Skin epidermis (tissue), 12 donors: Measurements from ENCODE around the gene GORAB.

ENCODE experiments used
- H3K27ac ChIP-seq, 21 experiments: fragments of 200-600 bp; sonication (generic) in 11 of 21; one replicate each; pipeline ENCODE4 v1.5.0; 2020; ENCODE audit warnings: mild to moderate bottlenecking in 3 of 21, inconsistent platforms in 2 of 21, moderate library complexity in 2 of 21
- H3K4me3 ChIP-seq, 7 experiments: fragments of 200-600 bp; sonication (generic) in 2 of 7; one replicate each; pipeline ENCODE4 v1.5.0; 2020; ENCODE audit warnings: inconsistent platforms in 2 of 7, mild to moderate bottlenecking in 2 of 7, moderate library complexity in 1 of 7

The GORAB gene

DNA sequence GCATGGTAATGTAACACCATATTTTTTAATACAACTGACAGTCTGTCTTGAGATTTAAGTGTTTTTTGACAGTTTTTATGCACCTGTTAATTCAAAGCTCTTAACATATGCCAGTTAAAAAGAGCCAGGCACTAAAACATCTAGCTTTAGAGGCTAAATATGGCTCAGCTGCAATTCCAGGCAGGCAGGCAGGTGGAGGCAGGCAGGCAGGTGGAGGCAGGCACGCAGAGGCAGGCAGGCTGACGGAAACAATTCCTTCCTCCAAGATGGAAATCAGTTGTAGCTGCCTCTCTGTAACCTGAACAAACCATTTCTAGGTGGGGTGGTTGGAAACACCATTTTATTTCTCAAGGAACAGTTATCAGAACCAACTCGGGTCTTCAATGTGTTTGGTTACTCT lies 51.2 kb downstream of the GORAB start:
- H3K27ac ChIP-seq: no peak overlapping the region
- no peak overlapping the region for H3K4me3 ChIP-seq

DNA sequence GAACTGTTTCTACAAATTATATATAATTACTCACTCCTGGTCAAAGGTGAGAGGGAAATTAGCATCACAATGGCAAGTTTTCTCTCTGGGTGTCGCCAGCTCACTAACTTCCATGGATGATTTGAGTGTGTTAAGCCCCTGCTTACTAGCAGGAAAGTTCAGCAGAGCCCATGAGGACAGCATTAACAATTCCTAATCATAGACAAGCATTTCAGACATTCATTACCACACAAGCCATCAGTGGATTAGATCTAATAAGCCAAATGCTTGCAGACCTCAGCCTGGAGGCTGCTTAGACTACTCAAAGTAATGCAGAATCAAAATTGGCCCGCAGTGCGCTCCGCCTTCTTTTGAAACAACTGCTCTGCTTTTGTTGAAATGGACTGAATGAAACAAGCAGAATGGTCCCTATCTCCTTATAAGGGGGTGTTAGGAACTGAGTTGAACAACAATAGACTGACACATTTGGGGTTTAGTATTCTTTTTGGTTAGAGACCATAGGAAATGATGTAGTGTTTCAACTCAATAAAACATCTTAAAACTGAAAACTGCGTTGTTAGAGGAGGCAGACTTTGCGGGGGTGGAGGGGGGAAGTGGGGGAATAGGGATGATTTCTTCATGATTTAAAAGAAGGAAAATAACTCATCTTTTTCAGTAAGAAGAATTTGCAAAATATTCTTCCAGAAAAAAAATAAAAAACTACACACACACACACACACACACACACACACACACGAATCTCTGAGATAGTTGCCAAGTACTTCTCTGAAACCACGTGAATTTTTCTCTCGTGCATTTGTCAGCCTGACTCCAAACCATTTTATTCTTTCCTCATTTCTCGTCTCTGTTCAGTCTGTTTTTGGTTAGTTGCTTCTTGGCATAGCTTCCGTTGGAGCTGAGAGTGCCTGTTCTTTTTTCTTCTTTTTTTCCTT lies 54.6 kb downstream of the GORAB start:
- no peak overlapping the region for H3K4me3 ChIP-seq
- peak overlapping the region in 19 of 21 experiments; percentile 16 to 90 (median 65) for H3K27ac ChIP-seq

DNA sequence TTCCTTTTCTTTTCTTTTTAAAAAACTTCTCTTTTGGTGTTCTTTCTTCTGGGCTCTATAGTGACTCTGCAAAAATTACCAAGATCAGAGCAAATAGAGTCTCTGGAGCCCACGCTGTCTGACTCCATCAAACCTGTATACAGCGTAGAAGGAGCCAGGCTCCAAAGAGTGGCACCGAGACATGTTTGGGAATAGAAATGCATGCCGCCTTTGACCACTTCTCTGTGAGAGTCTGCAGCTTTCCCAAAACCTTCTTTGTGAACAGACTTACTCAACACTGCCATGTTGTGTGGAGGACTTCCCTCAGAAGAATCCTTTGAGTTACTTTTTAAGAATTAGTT lies 55.3 kb downstream of the GORAB start:
- H3K27ac ChIP-seq: peak overlapping the region in 19 of 21 experiments; percentile 16 to 90 (median 68)
- no peak overlapping the region for H3K4me3 ChIP-seq

DNA sequence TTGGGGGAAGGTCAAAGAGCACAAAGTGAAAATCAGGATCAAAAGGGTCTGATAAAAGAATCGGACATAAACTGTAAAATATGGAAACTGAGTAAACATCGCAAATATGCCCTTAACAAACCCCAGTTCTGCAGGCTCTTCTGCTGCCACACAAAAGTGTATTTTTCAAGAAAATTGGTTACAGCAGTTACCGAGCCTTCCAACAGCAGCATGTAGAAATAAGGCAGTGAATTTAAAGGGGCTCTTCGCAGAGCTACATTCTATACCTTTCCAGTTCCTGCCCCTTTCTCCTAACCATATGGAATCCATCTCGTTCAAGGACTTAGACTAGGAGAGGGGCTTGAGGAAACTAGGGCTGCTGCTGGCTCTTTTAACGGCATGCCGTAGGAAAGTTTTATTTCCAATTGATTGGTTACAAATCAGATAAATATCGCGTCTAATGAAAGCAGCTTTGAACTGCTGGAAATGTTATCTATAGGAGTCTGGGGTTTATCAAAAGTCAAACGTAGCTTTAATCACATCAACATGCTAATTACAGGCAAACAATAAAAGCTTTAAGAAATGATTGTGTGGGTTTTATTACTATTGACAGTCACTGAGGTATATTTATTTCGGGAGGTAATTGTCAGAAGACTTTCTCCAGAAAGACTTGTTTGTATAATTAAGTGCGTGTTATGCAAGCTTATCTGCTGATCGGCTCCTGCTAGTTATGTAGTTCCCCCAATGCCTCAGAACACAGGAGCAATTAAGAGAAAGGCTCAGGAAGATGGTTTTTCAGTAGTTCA lies 59.1 kb downstream of the GORAB start:
- Histone ChIP-seq H3K4me3 (no peak overlapping the region), H3K27ac (peak overlapping the region in 18 of 21 experiments; percentile 6 to 90 (median 74))

DNA sequence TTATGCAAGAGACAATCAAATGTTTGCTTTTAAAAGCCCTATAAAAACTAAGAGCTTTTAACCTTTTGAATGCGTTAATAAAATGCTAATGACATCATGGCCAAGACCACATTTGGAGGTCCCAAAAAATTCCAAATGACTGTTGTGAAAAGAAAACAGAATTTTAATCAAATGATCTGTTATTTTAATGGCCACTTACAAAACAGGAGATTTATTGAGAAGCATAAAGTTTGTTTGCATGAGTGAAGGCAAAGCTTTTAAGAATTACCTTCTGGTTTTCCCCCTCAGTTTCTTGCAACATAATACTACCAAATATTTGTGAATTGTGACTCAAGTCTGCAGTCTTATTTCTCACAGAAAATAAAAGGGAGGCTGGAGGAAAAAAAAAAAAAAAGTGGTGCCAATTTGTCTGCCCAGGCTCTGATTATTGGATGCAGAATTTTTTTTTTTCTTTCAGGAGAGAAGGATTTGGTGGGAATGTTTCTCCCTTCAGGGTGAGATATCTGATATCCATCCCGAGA lies 60.7 kb downstream of the GORAB start:
- H3K27ac ChIP-seq: peak overlapping the region in 14 of 21 experiments; percentile 40 to 90 (median 74)
- no peak overlapping the region for H3K4me3 ChIP-seq

DNA sequence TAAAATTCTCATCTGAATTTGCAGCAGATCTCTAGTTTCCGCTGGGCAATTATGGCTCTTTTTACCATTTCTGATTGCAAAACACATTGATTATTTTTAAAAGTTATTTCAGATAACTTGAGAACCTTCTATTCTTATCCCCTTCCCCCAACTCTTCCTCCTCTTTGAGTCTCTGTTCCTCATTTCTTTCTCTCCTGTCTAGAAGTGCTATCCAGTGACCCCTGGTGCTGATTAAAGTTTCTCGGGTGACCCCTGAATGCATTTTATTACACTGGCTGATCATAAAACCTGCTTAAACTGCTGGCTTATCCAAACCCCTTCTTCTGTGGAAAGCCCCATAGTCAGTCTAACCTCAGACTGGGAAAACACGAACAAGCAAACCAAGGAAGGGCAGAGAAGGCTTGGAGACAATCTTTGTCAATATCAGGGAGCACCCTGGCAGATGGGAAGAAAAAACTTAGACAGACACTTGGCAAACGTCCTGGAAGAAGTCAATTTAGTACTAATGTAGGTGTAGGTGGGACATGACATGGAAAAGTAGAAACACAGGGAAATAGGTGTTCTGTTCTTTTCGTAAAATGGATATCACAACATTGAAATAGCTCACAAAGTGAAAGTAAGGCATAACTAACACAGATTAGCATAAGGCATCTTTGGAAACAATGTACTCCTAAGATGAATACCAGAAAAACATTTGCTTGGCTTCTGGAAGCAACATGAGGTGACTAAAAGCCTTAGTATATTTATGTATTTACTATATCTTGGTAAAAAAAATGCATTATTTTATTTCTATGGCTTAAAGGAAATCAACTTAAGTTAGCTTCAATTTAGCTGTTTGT lies 61.4 kb downstream of the GORAB start:
- no peak overlapping the region for H3K4me3 ChIP-seq
- peak overlapping the region in 18 of 21 experiments; percentile 24 to 90 (median 66) for H3K27ac ChIP-seq

DNA sequence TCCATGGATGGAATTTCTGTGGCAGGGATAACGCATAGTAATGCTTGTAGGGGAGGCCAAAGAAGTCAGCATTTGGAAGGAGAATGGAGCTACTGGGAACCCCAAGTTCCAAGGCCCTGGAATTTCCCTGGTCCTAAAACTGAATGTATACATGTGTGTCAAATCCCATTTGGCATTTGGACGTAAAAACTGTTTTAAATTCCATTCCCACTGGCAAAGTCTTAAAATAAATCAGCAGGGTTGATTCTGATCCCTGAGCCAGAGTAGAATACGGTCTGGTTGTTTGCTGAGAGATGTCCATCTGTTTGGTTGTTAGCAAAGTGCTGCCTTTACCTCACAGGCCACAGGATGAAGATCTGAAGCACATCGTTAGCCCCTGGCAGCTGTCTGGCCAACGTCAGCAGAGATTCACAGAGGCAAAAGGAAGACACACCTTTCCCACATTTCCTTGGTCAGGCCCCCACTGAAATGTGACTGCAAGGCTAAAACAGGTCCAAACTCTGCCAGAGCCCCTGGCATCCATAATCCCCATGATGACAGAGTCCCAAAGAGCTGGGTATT lies 62.2 kb downstream of the GORAB start:
- H3K27ac ChIP-seq: peak overlapping the region in 19 of 21 experiments; percentile 11 to 90 (median 65)
- H3K4me3 ChIP-seq: no peak overlapping the region

DNA sequence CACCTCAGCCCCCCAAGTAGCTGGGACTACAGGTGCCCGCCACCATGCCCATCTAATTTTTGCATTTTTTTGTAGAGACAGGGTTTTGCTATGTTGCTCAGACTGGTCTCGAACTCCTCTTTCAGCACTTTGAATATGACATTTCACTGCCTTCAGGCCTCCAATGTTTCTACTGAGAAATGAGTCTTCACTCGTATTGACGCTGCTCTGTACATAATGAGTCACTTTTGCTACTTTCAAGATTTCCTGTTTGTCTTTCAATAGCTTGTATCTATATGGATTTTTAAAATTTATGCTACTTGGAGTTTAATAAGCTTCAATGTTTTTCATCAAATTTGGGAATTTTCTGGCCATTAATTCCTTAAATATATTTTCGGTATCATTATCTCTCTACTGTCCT lies 64.7 kb downstream of the GORAB start:
- no peak overlapping the region for H3K4me3 ChIP-seq

DNA sequence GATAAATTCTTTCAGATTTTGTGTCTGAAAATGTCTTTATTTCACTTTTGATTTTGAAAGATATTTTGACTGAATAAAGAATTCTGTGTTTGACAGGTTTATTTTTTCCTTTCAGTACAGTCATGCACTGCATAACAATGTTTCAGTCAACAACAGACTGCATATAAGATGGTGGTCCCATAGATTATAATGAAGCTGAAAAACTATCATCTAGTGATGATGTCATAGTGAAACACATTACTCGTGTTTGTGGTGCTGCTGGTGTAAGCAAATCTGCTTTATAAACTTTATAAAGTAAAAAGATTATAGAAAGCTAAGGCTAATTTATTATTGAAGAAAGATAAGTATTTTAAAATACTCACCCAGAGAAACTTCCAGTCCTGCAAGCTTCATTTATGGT lies 66.7 kb downstream of the GORAB start:
- Histone ChIP-seq H3K4me3 (no peak overlapping the region), H3K27ac (no peak overlapping the region)

More for the DNA sequence above, 64.7 kb downstream of the GORAB start:
- H3K27ac ChIP-seq: no peak overlapping the region

DNA sequence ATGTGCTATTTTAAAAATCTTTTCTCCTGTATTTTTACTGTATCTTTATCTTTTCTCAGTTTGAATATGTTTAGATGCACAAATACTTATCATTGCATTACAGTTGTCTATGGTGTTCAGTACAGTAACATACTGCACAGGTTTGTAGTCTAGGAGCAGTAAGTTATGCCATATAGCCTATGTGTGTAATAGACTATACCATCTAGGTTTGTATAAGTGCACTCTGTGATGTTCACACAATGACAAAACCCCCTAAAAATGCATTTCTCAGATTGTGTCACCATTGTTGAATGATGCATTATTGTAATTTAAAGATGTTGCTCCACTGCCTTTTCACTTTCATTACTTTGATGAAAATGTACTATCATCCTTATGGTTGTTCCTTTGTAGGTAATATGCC lies 67.1 kb downstream of the GORAB start:
- Histone ChIP-seq H3K27ac (no peak overlapping the region), H3K4me3 (no peak overlapping the region)

DNA sequence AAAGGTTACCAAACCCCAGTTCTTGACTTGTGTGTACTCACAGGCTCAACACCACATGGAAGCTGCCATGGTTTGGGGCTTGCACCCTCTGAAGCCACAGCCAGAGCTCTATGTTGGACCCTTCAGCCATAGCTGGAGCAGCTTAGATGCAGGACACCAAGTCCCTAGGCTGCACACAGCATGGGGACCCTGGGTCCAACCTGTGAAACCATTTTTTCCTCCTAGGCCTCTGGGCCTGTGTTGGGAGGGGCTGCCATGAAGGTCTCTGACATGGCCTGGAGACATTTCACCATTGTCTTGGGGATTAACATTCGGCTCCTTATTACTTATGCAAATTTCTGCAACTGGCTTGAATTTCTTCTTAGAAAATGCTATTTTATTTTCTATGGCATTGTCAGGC lies 69.9 kb downstream of the GORAB start:
- no peak overlapping the region for H3K4me3 ChIP-seq
- no peak overlapping the region for H3K27ac ChIP-seq
